ACHN (cell line): Measurements from ENCODE around the gene RIMS1.
A peak's percentile ranks its signal among the peaks of the same experiment; 100 is the strongest.

Experiments used
- DNase-seq: peaks from one replicate; pipeline ENCODE4 v3.0.0-alpha.2; 2015
- in situ Hi-C: cut with HindIII; loops from 2 replicates; pipeline ENCODE4 v1.10.0; 2017; ENCODE audit warnings: low sequenced_read_pairs, low pct_ligation_motif_present, low pct_unique_long_range_greater_than_20kb

The RIMS1 gene

DNA sequence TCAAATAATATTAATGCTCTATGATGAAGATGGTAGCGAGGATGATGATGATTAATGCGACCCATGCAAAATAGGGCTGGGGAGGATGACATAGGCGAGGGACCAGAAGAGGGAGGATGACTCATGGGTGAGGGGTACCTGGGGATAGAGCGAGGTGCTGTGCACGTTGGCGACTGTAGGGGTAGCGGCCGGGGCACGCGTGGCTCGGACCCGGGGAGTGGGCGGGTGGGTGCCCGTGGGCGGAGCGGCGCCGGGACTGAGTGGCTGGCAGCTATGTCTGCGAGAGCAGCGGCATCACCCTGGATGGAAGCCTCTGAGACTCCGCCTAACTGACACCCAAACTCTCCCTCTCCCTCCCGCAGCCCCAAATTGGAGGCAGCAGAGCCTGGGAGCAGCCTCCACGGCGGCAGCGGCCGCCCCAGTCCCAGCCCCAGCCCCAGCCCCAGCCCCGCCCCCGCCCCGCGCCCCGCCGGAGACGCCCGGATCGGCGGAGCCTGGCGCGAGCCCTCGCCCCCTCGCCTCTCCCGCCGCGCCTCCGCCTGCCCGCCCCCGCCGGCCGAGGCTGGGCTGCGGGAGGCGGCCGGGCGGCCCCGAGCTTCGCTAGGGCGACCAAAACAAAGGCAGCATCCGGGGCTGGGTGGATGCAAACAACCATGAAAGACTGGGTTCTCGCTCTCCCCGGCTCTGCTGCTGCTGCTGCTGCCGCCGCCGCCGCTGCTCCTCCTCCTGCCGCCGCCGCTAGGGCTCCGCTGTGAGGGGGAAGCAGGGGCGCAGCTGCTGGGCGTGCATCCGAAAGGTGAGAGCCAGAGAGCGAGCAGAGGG, at the start of gene RIMS1:
TSS of gene RIMS1 (plus strand) at position 367 of the 822 bp plus-strand sequence. CDS start 474 bp downstream, outside the sequence.
- DNase-seq: peak; percentile 2
- in situ Hi-C loops: no loop called here

GRCh38 chr6:71851214-71851613, 35.1 kb upstream of the RIMS1 start:
- no peak for DNase-seq
- in situ Hi-C loops: no loop called here

DNA sequence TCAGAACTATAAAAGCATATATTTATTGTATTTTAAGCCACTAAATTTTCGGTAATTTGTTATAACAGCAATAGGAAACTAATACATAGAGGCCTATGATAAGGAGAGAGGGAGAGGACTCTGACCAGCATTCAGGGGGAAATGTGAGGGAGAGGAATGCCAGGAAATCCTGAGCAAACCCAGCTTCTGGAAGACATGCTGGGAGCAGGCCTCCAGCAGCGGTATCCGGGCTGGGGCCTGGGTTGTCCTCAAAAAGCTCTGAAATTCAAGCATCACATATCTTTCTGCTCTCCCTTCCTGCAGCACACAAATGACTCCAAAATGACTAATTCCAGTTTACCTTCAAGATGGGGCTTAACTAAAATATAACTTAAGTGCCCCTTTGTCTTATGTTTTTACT, 33.4 kb upstream of the RIMS1 start:
- DNase-seq: no peak
- in situ Hi-C loops: no loop called here

- DNase-seq: no peak
- in situ Hi-C loops: no loop called here
These were observed 30.9 kb upstream of the RIMS1 start for GRCh38 chr6:71855406-71855805.

- in situ Hi-C loops: no loop called here
- DNase-seq: no peak
These were observed 7.3 kb upstream of the RIMS1 start for GRCh38 chr6:71879016-71879415.

DNA sequence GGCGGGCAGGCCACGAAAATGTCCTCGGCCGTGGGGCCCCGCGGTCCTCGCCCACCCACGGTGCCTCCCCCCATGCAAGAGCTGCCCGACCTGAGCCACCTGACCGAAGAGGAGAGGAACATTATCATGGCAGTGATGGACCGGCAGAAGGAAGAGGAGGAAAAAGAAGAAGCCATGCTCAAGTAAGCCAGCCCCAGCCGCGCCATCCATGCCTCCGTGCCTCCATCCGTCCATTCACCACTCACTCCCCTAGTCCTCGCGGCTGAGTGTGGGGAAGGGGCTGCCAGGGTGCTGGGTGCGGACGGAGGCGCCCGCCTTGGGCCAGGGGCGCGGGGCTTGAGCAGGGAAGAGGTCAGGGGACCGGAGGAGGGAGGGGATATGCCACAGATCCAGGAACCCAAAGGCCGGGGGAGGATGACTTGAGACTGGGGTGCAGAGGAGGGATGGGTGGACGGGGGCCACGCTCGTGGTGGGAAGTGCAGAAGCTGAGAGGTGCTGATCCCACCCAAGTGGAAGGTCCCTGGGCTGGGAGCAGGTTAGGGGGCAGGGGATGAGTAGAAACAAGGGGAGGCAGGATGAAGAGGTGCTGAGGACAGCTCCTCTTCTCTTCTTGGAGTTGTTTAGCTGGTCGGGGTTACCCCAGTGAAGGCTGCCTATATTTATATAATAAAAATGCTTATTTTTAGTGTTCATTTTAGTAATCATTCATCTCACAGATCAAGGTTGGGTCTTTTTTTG, 825 bp downstream of the RIMS1 start:
- in situ Hi-C loops: no loop called here
- no peak for DNase-seq

DNA sequence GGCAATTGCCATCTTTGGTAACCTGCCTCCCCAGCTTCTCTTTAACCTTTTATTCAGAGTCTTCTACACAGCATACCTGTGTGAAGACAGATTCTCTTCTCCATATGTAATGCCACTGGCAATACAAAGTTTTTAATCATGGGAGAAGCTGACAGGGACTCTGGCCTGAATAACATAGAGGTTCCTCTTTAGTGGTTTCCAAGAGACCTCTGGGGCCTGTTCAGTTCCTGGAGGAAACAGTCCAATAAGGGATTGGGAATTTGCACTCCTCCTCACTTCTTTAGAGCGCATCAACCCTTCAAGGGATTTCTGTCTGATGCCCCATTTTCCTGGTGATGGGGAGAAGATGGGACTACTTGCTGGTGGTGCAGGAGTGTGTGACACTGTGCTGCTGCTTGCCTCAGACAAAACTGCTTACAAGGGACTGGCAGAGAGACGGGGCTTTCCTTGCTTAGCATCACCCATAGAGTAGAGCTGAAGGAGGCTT, 1.4 kb downstream of the RIMS1 start:
- DNase-seq: no peak
- in situ Hi-C loops: no loop called here

- DNase-seq: no peak
- in situ Hi-C loops: no loop called here
These were observed 2.5 kb downstream of the RIMS1 start for GRCh38 chr6:71888756-71889340.

DNA sequence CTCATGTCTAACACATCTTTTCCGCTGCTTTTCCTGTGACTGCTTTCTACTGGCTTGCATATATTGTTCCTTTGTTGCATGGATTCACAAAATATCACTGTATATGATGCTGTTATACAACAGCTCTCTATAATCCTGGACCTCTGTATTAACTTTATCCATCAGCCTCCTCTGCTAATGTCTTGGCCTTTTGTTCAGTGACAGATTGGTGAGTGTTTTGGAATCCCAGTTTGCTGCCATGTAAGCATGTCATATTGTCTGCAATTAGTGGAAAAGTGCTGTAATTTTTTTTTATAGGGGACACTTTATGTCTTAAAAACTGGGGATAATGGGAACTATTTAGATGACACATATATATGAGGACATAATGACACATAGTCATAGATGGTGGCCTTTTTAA, 3.0 kb downstream of the RIMS1 start:
- in situ Hi-C loops: no loop called here

GRCh38 chr6:71892641-71893040, 6.3 kb downstream of the RIMS1 start:
- in situ Hi-C loops: no loop called here

More for the DNA sequence above, 3.0 kb downstream of the RIMS1 start:
- DNase-seq: no peak

DNA sequence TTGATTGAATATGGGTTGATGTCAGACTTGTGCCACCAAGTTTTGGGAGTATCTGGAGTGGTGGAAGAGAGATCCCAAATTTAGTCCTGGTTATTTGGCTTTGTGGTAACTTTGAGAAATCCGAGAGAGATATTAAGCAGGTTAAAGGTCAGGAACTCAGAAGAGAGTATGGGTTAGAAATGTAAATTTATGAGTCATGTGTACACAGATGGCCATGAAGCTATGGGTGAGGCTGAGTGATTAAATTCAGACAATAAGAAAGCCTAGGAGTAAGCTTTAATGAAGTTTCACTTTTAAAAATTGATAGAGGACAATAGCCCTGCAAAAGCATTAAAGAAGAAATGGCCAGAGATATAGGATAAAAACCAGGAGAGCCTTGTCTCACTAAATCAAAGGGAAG, 14.3 kb downstream of the RIMS1 start:
- in situ Hi-C loops: no loop called here
- no peak for DNase-seq

More at GRCh38 chr6:71892641-71893040, 6.3 kb downstream of the RIMS1 start:
- no peak for DNase-seq

- no peak for DNase-seq
- in situ Hi-C loops: no loop called here
These were observed 15.9 kb downstream of the RIMS1 start for GRCh38 chr6:71902261-71902660.

- in situ Hi-C loops: no loop called here
- DNase-seq: no peak
These were observed 20.5 kb downstream of the RIMS1 start for GRCh38 chr6:71906813-71907212.

- in situ Hi-C loops: no loop called here
- DNase-seq: no peak
These were observed 21.9 kb downstream of the RIMS1 start for GRCh38 chr6:71908162-71908765.

DNA sequence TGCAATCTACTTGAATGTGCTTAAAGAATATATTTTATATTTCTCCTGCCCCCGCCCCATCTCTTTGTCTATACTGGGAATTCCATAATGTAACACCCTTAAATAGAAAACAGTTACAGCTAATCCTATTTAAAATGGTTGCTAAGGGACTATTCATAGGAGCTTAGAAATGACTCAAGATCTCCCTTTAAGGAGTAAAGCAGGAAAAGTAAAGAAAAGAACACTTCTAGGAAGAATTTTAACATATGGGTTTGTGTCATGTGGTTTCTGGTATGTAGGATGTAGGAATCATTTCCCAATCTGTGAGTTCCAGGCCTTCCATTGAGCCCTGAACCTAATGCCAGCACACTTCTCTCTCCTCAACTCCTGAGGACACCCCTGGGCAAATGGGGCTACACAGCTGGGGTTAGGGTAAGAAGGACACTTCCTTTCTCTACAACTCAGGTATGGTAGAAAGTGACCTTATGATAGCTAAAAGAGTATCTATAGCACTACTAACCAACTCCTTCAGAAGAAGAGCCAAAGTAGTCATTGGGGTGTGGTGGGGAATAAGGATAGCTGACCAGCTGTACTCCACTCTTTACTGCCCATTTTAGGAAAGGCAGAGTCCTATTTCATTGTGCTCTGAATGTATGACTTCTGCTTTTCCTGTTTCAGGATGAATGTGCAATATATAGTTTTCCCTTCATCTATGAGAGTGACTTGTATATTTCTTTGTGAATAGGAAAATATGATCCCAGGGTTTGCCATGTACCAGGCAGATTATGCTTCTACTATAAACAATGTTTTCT, 27.3 kb downstream of the RIMS1 start:
- no peak for DNase-seq
- in situ Hi-C loops: no loop called here

GRCh38 chr6:71929047-71929446, 42.7 kb downstream of the RIMS1 start:
- in situ Hi-C loops: no loop called here
- DNase-seq: no peak

DNA sequence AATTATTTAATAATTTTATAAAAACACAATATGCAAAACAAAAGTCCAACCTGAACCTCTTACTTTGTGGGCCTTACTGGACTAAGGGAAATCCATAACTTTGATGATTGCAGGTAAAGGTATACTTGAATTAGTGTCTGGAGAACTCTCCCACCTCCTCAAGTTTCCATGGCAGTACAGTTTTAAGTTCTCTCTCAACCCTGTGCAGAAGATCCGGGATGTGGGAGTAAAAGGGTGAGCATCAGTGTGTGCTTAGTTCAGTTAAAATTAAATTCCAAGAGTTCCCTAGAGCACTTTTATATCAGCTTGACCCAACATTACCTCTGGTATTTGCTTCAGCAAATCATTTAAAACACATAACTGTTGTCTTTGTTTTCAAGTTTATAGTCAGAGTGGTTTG, 47.5 kb downstream of the RIMS1 start:
- in situ Hi-C loops: no loop called here
- DNase-seq: no peak

GRCh38 chr6:71965404-71965803, 79.1 kb downstream of the RIMS1 start:
- DNase-seq: no peak
- in situ Hi-C loops: no loop called here
